ENCODE data around the gene HDGFL1. TPM values are rescaled to one million over a fixed set of nuclear protein-coding genes. Genes with fewer than 3 reads are reported as not detected.

HDGFL1 gene
- total RNA-seq, 2 donors from 2014 or later, result not detected

- Histone ChIP-seq H3K4me3 (no peak overlapping the region), H3K36me3 (no peaks in the 10 kb centered on the region), H3K27me3 (no peaks in the 10 kb centered on the region), H3K27ac (no peak overlapping the region), H3K4me1 (no peaks in the 10 kb centered on the region), H3K9me3 (no peaks in the 10 kb centered on the region)
- DNase-seq (ENCODE audit: low spot score), result no peak
- TF ChIP-seq CTCF (IDR thresholded peaks at IDR 0.05), result no peak
Observed at GRCh38 chr6:22593895-22594294, 24.5 kb downstream of the HDGFL1 start.

- no peak overlapping the region for H3K4me3 ChIP-seq
- H3K27ac ChIP-seq, result no peak overlapping the region
Observed at GRCh38 chr6:22596011-22596410, 26.6 kb downstream of the HDGFL1 start.

GRCh38 chr6:22598339-22598738 is 29.0 kb downstream of the HDGFL1 start:
- no peaks in the 10 kb centered on the region for H3K27me3 ChIP-seq
- no peak overlapping the region for H3K27ac ChIP-seq
- DNase-seq (ENCODE audit: low spot score), result no peak
- H3K36me3 ChIP-seq, result no peaks in the 10 kb centered on the region
- no peaks in the 10 kb centered on the region for H3K9me3 ChIP-seq
- no peak for TF ChIP-seq CTCF (IDR thresholded peaks at IDR 0.05)
- H3K4me3 ChIP-seq, result no peak overlapping the region
- H3K4me1 ChIP-seq, result no peaks in the 10 kb centered on the region

More at GRCh38 chr6:22596011-22596410, 26.6 kb downstream of the HDGFL1 start:
- H3K9me3 ChIP-seq, result no peaks in the 10 kb centered on the region
- no peaks in the 10 kb centered on the region for H3K4me1 ChIP-seq
- H3K27me3 ChIP-seq, result no peaks in the 10 kb centered on the region
- no peaks in the 10 kb centered on the region for H3K36me3 ChIP-seq
- TF ChIP-seq CTCF (IDR thresholded peaks at IDR 0.05), result no peak
- DNase-seq (ENCODE audit: low spot score), result no peak

- H3K27me3 ChIP-seq, result no peaks in the 10 kb centered on the region
- H3K4me3 ChIP-seq, result no peak overlapping the region
- no peak overlapping the region for H3K27ac ChIP-seq
- H3K9me3 ChIP-seq, result no peaks in the 10 kb centered on the region
- DNase-seq (ENCODE audit: low spot score), result no peak
- H3K4me1 ChIP-seq, result no peaks in the 10 kb centered on the region
- H3K36me3 ChIP-seq, result no peaks in the 10 kb centered on the region
- no peak for TF ChIP-seq CTCF (IDR thresholded peaks at IDR 0.05)
Observed at GRCh38 chr6:22600059-22600458, 30.7 kb downstream of the HDGFL1 start.

- no peaks in the 10 kb centered on the region for H3K4me1 ChIP-seq
- H3K4me3 ChIP-seq, result no peak overlapping the region
- no peaks in the 10 kb centered on the region for H3K27me3 ChIP-seq
- no peaks in the 10 kb centered on the region for H3K9me3 ChIP-seq
- H3K36me3 ChIP-seq, result no peaks in the 10 kb centered on the region
- TF ChIP-seq CTCF (IDR thresholded peaks at IDR 0.05), result no peak
- H3K27ac ChIP-seq, result no peak overlapping the region
- DNase-seq (ENCODE audit: low spot score), result no peak
Observed at GRCh38 chr6:22601984-22602383, 32.6 kb downstream of the HDGFL1 start.

GRCh38 chr6:22605736-22606135 is 36.4 kb downstream of the HDGFL1 start:
- no peaks in the 10 kb centered on the region for H3K36me3 ChIP-seq
- no peak for DNase-seq (ENCODE audit: low spot score)
- no peak for TF ChIP-seq CTCF (IDR thresholded peaks at IDR 0.05)
- no peak overlapping the region for H3K4me3 ChIP-seq
- H3K27me3 ChIP-seq, result no peaks in the 10 kb centered on the region
- H3K4me1 ChIP-seq, result no peaks in the 10 kb centered on the region
- H3K27ac ChIP-seq, result no peak overlapping the region
- no peaks in the 10 kb centered on the region for H3K9me3 ChIP-seq

Measured in right atrium auricular region (tissue), 2 donors.